Stimulated activated naive CD8-positive, alpha-beta T cell treated with anti-CD3 and anti-CD28 coated beads, Interleukin-15, amount 100 ng/mL, for 72 hours (primary cell): Measurements from ENCODE around the gene GIGYF2.
"Not testable (repeated sequence)": the region's sequence is repeated elsewhere in the genome, so short reads cannot be mapped to it uniquely, and the experiment has no call there.

Experiments used
- ATAC-seq: fragments of 150-1000 bp; cut with Tn5 transposase; 2 replicates; pipeline ENCODE4 v1.10.0; 2021; ENCODE audit warnings: mild to moderate bottlenecking, moderate library complexity
- DNase-seq, 2 donors: peaks; one replicate each; pipeline ENCODE4 v3.0.0; 2021 to 2022
- H3K27ac Mint-ChIP-seq, 2 donors: one replicate each; pipeline ENCODE4 v1.8.0; 2022; ENCODE audit warnings: mild to moderate bottlenecking in 2 of 2, mixed read lengths in 2 of 2, moderate library complexity in 2 of 2
- H3K27me3 Mint-ChIP-seq: one replicate; pipeline ENCODE4 v1.8.0; 2022; ENCODE audit warnings: mixed read lengths
- H3K4me1 Mint-ChIP-seq: one replicate; pipeline ENCODE4 v1.8.0; 2022; ENCODE audit warnings: mild to moderate bottlenecking, mixed read lengths
- H3K4me3 Mint-ChIP-seq, 2 donors: one replicate each; pipeline ENCODE4 v1.8.0; 2022; ENCODE audit warnings: mild to moderate bottlenecking in 2 of 2, mixed read lengths in 2 of 2, moderate library complexity in 1 of 2
- H3K9me3 Mint-ChIP-seq, 2 donors: one replicate each; pipeline ENCODE4 v1.8.0; 2022; ENCODE audit warnings: mixed read lengths in 2 of 2

The GIGYF2 gene

GRCh38 chr2:232903989-232904388, 206.9 kb downstream of the GIGYF2 start:
- Mint-ChIP-seq H3K27ac (no peak overlapping the region), H3K9me3 (no peaks in the 10 kb centered on the region), H3K27me3 (no peaks in the 10 kb centered on the region), H3K4me3 (no peak overlapping the region), H3K4me1 (no peaks in the 10 kb centered on the region)
- no peak for ATAC-seq
- no peak for DNase-seq

- not testable (repeated sequence) for H3K27ac Mint-ChIP-seq, ATAC-seq
These were observed 210.0 kb downstream of the GIGYF2 start for GRCh38 chr2:232906867-232907717.

GRCh38 chr2:232907718-232908085, 210.6 kb downstream of the GIGYF2 start:
- not testable (repeated sequence) for ATAC-seq, H3K4me3 Mint-ChIP-seq, H3K27ac Mint-ChIP-seq, H3K4me1 Mint-ChIP-seq, DNase-seq
- peaks cover 18% of the 10 kb centered on the region for H3K27me3 Mint-ChIP-seq
- H3K9me3 Mint-ChIP-seq = peaks cover 14 to 17% of the 10 kb centered on the region in 2 donors

More at GRCh38 chr2:232906867-232907717, 210.0 kb downstream of the GIGYF2 start:
- DNase-seq, H3K4me1 Mint-ChIP-seq, H3K4me3 Mint-ChIP-seq: not testable (repeated sequence)
- Mint-ChIP-seq H3K27me3 (peaks cover 13% of the 10 kb centered on the region), H3K9me3 (peaks cover 10 to 14% of the 10 kb centered on the region in 2 donors)

- Mint-ChIP-seq H3K27me3 (peaks cover 27% of the 10 kb centered on the region), H3K4me3 (no peak overlapping the region), H3K9me3 (peaks cover 21 to 24% of the 10 kb centered on the region in 2 donors), H3K27ac (no peak overlapping the region), H3K4me1 (no peaks in the 10 kb centered on the region)
- no peak for ATAC-seq
- DNase-seq = no peak
These were observed 211.6 kb downstream of the GIGYF2 start for GRCh38 chr2:232908695-232909094.
